Hepatic stellate cell (primary cell): ENCODE data around the gene RUNDC3A.
A peak's percentile ranks its signal among the peaks of the same experiment; 100 is the strongest.

Experiments
- DNase-seq: peaks from one replicate; pipeline ENCODE4 v3.0.0; 2011; ENCODE audit warnings: low spot score

Gene RUNDC3A

DNA sequence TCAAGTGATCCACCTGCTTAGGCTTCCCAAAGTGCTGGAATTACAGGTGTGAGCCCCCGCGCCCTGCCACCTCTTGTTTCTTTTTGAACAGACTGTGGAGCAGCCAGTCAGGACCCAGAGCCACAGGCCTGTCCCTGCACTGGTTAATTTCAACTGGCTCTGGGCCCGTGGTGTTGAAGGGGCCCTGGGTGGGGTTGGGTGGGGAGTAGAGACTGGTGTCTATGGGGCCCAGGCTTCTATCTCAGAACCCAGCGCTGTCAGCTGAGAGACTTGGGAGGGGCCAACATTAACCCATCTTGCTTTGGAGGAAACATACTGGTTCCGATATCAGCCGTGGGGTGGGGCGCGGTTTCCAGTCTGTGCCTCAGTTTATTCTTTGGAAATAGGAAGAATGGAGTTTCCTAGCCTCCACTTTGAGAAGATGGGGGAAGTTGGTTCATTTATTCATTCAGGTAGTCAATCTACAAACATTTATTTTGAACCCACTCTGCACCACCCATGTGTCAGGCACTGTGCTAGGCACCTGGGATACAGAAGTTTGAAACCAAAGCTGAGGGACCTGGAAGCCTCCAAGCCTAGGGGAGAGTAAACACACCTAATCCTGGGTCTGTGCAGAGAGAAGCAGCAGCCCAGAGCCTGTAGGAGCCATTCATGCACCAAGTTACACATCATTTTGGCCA, 24.9 kb upstream of the RUNDC3A start:
- DNase-seq = no peak

DNA sequence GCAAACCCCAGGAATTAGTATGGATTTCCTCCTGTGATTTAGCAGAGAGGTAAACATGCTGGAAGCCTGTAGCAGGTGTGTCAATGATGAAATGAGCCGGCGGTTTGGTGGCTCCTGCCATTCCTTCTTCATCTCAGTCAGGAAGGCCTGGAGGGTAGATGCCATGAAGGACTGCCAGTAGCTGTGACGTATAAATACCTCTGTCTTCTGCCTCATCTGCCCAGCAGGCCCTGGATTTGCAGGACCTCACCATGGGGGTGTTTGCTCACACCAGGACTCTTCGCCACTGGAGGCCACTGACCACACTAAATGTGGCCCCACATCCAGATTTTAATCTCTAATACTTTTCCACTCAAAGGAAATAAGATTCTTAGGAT, 24.4 kb upstream of the RUNDC3A start:
- DNase-seq = no peak

DNA sequence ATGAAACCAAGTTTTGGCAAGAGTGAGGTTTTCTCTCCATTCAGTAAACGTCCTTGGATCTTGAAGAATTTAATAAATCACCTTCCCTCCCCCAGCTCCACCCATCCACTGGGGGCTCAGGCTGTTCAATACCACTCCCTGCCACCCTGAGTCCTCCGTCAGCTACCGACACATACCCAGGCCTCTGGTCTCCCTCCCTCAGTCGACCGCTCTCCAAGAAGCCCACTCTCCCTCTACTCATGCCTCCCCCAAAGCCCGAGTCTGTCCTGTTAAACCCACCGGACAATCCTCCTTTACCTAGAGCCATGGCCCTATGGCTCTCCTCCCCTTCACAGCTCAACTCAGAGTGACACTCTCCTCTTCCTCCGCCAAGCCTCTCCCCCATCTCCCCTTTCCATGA, 20.8 kb upstream of the RUNDC3A start:
- no peak for DNase-seq

DNA sequence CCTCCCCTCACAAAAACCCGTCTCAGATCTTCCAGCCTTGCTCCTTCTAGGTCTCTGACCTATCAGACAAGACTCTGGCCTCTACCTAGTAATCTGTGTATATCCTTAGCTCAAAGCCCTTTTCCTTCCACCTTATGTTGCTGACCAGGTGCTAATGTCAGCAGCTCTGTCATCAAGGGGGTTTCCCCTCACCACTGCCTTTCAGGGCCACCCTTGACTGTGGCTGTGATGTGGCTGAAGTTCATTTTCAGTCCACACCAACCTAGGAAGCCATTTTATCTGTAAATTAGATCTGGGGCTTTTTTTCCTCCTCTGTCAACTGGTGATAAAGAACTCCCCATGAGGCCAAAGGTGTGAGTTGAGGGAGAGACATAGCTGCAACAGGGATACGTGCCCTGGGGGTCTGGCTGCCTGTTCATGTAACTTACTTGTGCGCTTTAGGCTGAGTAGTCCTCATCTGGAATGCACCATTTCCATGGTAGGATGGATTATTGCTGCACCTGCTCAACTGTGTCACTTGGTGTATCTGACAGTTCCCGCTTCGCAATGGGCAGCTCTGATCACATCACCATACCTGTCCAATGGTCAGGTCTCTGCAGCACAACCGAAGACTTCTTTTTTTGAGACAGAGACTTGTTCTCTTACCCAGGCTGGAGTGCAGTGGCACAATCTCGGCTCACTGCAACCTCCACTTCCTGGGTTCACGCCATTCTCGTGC, 14.7 kb upstream of the RUNDC3A start:
- no peak for DNase-seq

DNA sequence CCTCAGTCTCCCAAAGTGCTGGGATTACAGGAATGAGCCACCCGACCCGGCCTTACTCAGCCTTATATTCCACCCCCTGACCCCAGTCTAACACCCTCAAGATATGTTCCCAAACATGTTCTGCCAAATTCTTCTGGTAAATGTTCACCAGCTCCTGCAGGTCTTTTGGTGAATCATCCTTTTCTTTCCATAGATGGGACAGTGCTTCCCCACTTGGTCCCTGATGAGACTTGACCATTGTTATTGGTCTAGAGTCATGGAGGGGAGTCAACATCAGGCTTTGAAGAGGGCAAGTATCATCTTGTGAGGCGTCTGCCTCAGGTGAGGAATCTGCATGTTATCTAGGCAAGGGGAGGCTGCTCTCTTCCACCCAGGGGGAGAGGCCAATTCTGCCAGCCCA, 10.4 kb upstream of the RUNDC3A start:
- DNase-seq = no peak

DNA sequence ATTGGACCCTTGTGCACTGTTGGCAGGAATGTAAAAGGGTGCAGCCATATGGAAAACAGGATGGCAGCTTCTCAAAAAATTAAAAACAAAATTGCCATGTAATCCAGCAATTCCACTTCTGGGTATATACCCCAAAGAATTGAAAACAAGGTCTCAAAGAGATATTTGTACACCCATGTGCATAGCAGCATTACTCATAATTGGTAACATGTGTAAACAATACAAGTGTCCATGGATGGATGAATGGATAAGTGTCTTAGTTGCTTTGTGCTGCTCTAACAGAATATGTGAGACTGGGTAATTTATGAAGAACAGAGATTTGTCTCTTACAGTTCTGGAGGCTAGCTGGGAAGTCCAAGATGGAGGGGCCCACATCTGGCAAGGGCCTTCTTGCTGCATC, 3.8 kb upstream of the RUNDC3A start:
- no peak for DNase-seq

DNA sequence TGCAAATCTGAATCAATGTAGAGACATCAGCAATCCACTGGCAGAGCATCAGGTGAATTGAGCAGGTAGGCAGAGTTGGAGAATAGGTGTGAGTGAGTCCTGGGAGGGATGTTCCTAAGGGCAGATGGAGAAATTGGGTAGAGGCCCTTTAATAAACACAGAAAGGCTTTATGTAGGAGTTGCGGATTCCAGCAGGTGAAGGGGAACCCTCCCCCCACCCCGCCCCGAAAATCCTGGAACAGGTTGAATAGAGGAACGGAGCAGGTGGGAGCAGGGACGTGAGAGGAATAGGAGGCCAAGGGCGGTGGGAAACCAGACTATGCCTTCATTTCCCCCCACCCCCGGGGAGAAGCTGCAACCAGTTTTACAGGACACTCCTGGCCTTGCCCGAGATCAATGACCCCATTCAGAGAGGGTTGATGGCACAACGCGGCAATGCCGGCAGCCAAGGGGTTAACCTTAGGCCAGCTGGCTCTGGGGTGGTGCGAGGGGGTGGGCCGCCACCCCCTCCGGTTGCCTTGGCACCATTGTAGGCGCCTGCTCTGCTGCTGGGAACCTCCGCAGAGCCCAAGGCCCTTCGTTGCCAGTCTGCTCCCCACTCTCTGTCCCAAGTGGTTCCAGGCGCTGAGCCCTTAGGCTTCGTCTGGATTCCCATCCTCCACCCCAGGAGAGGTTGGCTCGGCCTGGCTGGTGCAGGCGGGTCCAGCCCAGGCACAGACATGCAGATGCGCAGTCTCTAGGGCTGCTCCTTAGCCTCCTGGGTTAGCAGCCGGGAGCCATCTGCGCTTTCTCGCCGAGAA, 814 bp upstream of the RUNDC3A start:
- DNase-seq = no peak

DNA sequence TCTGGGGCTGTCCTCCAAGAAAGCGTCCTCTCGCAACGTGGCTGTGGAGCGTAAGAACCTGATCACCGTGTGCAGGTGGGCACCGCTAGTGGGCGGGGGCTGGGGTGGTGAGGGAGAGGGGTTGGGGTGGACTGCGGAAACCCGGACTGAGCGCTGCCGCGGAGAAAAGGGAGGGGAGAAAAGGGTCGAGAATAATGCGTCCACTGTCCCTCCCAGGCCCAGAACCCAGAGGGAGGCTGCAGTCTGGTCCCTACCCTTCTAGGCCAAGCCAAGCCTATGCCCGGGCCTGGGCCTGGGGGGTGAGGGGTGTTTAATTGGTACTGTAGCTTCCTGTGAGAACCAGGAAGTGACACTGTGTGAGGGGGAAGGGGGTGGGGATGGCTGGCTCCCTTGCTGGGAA, 464 bp downstream of the RUNDC3A start:
- DNase-seq = no peak

DNA sequence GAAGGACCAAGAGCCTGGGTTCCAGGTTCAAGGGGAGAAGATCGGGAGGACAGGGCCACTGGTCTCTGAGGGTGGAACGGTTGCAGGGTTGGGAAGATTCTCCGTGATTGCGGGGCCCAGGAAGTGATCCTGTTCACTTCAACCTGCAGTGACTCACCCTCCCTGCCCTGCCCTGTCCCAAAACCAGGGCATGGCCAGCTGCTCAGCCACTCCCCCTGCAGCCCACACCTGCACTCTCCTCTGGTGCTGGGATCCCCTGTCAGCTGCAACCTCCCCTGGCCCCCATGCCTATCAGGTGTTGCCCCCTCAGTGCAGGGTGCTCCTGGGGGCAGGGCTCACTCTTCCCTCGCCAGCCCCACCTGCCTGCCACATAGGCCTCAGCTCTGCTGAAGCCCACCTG, 1.1 kb downstream of the RUNDC3A start:
- DNase-seq = no peak

DNA sequence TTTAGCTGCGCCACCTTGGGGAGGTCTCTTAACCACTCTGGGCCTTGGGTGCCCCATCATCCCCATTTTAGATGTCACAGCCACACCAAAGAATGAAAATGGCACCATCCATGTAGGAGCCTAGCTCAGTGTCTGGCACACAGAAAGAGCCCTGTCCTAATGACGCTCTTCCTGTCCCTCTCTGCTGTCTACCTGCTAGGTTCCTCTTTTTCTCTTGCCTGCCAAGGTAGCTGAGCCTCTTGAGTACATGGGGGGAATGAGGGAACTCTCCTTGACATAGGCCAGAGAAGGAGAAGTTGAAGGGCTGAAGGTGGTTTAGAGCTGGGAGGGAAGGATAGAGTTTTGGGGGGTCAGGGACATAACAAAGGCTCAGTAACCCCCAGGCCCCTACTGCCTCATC, 1.8 kb downstream of the RUNDC3A start:
- DNase-seq = no peak

DNA sequence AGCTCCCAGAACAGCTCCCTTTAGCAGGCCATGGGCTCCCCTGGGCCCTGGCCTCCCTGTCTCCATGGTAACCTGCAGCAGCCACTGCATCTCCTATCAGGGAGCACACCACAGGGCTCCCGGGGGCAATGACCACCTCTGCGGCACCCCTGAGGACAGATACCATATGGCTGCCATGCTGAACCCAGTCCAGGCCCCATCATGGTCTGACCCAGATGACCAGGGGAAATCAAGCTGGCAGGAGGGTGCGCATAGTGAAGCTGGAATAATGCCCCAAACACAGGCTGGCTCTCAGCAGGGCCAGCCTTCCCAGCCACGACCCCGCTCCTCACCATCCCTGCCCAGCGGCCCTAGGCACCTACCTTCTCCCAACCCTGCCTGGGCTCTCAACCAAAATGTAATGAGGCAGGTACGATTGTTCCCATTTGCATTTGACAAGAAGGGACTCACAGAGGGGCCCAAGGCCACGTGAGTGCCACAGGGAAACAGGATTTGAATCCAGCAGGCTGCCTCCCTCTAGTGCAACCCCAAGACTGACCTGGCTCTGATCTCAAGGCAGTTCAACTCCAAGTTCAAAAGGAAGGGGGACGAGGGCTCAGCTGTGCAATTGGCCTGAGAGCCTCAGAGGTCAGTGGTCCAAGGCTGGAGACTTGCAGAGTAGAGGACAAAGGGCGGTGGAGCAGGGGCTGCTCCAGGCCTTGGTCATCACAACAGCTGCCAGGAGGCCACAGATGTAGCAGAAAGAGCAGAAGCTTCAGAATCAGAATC, 2.4 kb downstream of the RUNDC3A start:
- DNase-seq = no peak

DNA sequence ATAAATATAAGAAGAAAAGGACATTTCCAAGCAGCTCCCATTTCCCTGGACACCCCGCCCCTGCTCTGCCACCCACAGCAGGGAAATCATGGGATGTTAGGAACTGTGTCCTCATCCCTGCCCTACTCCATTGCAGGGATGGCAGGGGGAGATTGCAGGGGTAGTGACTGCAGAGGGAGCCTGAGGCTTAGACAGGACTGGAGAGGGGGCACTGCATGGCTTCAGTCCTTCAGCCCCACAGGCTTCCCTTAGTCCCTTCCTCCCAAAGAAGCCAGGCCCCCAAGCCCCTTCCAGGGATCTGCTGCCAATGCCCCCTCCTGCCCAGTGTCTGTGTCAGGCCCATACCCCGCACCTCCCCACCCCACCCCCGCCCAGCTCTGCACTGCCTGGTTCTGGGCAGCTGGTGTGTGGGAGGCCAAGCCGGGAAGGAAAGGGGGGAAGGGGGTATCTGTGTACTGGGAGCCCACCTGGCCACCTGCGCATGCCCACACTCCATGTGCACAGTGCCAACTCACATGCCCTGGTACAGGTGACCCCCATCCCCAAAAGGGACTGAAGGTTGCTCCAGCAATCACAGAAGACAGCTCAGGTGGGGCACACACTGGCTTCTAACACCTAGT, 3.3 kb downstream of the RUNDC3A start:
- no peak for DNase-seq

DNA sequence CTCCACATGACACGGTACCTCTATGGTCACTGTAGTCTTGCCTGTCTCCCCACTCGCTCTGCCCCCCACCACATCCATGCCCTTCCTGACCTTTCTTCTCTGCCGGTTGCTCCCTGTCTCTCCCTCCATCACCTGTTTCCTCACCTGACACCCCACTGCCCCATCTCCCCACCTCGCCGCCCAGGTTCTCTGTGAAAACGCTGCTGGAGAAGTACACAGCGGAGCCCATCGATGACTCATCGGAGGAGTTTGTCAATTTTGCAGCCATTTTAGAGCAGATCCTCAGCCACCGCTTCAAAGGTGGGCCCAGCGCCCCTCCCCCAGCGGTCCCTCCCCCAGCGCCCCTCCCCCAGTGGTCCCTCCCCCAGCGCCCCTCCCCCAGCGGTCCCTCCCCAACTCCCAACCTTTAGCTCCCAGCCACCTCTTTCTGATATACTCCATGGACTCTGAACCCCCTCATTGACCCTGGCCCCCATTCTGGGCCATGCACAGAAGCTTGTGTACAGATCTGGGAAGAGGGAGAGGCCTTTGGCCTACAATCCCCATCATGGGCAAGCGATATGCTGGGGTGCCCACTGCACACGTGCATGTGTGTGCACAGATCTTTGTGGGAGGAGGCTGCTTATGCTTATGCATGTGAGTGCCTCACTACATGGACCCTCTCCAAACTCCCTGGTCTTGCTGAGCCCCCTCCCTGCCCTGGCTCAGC, 4.1 kb downstream of the RUNDC3A start:
- no peak for DNase-seq

DNA sequence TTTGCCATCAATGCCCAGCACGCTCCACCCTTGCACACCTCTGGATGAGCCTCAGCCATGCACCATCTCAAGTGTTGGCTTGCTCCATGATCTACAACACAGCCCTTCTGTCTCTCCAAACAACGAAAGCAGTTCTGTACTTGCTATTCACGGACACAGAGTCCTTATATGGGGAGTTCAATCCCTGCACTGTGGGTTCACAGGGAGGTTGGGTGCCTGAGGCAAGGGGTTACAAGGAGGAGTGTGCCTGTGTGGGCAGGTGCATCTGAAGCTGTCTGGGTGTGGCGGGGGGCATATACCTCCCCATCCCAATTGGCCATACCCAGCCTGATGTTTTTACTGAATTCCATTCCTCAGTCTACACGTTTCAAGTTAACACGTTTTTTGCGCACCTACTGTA, 5.6 kb downstream of the RUNDC3A start:
- no peak for DNase-seq

DNA sequence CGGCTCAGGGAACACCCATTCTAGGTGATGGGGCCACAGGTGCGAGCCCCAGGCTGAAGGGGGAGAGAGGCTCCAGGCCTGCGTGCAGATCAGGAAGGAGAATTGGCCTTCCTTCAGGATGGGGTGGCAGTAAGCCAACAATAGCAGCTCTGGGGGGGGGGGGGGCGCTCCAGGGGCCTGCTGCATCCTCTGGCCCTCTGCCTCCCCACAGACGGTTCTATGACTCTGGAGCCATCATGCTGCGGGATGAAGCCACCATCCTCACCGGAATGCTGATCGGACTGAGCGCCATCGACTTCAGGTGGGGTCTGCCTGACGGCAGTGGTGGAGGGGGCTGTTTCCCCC, 6.1 kb downstream of the RUNDC3A start:
- no peak for DNase-seq

DNA sequence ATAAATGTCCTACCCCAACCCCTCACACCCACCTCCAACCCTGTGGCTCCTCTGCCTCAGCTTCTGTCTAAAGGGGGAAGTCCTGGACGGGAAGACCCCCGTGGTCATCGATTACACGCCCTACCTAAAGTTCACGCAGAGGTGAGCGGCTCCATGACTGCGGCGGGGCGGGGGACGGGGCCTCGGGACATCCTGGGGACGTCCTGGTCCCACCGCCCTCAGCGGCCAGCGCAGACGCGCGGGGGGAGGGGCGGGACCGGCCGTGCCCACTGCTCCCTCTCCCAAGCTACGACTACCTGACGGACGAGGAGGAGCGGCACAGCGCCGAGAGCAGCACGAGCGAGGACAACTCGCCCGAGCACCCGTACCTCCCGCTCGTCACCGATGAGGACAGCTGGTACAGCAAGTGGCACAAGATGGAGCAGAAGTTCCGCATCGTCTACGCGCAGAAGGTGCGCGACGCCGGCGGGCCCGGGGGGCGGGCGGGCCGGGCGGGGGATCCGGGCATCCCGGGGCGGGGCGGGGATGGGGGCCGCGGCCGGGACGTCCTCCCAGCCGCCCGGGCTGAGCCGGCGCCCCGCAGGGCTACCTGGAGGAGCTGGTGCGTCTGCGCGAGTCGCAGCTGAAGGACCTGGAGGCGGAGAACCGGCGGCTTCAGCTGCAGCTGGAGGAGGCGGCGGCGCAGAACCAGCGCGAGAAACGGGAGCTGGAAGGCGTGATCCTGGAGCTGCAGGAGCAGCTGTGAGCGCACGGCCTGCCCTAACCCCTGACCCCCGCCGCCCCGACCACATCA, 6.7 kb downstream of the RUNDC3A start:
- peak; percentile 69 for DNase-seq

DNA sequence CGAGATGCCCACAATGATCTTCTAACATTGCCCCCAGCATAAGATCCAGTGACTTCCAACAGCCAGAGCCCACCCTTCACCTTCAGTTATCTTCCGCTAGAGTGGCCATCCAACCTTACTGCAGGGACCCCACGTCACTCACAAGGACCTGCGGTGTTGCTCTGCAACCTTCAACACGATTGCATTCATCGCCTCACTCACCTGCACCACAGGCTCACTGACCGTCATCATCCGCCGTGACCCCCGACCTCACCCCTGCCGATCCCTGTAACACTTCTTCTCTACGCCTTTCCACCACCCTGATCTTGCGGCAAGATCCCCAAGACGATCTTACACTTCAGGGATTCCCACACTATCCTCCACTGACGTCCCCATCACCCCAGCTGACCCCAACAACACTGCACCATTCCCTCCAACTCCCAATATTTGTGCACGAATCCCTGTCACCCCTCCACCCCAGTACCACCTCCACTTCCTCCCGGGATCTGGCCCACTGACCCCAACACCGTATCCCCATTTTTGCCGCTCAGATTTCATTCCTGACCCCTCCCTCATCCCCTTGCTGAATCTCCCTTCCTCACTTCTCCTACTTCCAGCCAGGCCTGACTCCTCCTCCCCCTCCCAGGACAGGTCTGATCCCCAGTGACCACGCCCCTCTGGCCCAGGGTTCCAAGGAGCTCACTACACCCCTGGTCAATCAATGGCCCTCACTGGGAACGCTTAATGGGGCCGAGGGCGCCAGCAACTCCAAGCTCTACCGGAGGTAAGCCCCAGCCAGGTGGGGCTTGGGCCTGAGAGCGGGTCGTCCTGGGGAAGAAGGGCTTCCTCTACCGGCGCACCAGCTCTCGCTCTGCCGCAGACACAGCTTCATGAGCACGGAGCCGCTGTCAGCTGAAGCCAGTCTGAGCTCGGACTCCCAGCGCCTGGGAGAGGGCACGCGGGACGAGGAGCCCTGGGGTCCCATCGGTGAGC, 7.6 kb downstream of the RUNDC3A start:
- DNase-seq = no peak

DNA sequence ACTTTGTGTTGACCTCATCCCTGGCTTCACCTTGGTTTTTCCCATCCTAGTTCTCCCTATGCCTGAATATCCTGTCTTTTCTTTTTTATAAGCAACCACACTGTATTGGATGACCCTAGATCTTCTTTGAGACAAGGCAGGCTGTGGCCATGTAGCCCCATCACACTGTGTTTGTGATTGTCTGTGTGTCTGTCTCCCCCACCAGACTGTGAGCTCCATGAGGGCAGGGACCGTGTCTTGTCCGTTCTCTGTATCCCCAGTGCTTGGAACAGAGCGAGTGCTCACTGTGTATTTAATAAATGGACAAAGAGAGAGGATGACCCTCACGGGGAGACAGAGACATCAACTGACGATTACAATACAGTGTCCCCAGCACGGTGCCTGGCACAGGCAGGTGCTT, 9.1 kb downstream of the RUNDC3A start:
- no peak for DNase-seq

DNA sequence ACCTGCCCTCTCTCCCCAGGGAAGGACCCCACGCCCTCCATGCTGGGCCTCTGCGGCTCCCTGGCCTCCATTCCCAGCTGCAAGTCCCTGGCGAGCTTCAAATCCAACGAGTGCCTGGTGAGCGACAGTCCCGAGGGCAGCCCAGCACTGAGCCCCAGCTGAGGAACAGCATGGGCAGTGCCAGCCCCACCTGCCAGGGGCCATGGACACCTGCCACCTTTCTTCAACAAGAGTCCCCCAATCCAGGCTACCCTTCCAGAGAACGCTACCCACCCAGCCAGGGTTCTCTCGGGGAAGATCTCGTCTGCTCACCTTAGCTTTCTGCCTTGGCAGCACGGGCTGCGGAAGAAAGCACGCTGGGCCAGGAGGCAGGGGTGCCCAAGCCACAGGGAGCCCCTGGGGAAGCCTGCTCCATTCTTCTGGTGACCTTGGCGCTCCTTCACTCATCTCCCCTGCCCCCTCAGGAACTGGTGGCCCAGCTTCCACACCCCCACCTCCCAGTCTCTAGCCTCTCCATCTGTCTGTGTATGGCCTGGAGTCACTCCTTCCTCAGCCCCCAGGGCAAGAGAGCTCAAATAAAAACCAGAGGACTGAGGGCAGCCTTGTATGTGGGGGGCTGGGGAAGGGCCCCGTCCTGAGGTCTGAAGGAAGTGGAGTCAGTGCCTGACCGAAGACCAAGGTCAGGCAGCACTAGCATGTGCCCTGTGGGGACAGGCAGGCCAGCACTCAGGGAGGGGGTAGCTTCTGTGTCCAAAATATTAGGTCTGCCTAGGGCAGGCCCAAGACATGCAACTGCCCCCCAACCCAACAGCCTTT, 9.9 kb downstream of the RUNDC3A start:
- DNase-seq = no peak
